GM21360 (cell line): Measurements from ENCODE around the gene LETMD1.
"Not testable (repeated sequence)": the region's sequence is repeated elsewhere in the genome, so short reads cannot be mapped to it uniquely, and the experiment has no call there.

Experiments
- ATAC-seq: cut with Tn5 transposase; IDR thresholded peaks from one replicate; pipeline ENCODE4 v1.9.1; 2021; ENCODE audit warnings: mild to moderate bottlenecking, moderate library complexity; ENCODE audit not compliant: unreplicated experiment

Gene LETMD1, protein sequence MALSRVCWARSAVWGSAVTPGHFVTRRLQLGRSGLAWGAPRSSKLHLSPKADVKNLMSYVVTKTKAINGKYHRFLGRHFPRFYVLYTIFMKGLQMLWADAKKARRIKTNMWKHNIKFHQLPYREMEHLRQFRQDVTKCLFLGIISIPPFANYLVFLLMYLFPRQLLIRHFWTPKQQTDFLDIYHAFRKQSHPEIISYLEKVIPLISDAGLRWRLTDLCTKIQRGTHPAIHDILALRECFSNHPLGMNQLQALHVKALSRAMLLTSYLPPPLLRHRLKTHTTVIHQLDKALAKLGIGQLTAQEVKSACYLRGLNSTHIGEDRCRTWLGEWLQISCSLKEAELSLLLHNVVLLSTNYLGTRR

DNA sequence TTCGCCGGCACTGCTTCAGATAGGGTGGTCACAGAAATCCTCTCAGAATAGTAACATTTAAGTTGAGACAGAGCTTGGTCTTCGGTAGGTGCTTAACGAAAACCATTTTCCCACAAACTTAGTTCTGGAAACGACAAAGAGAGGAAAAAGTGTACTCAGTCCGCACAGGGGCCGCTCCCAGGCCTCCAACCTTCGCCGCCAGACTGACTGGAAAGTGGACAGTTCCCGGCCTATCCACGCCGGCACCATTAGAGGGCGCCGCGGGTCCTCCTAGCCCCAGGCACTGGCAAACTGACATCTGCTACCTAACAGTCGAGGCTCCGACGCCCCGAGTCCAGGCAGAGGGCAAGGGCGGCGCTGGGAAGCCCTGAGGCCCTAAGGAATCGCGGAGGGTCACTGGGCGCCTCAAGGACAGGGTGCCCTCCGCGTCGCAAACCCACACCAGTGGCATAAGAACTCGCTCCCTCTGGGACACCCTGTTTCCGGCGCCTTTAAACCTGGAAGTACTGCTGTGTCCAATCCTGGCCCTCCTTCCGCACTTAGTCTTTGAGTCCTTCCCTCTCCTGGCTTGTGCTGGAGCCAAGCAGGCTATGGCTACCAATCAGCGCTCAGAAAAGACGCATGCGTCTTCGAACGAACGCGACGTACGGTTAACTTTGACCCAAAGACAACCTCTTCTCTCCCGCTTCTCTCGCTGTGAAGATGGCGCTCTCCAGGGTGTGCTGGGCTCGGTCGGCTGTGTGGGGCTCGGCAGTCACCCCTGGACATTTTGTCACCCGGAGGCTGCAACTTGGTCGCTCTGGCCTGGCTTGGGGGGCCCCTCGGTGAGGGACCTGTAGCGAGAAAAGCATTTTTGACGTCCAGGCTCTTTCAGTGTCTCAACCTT, at the start of gene LETMD1:
TSS of gene LETMD1 (plus strand) at position 673 of the 886 bp plus-strand sequence. CDS start at position 703, 30 bp downstream.
- peak; percentile 92 for ATAC-seq

DNA sequence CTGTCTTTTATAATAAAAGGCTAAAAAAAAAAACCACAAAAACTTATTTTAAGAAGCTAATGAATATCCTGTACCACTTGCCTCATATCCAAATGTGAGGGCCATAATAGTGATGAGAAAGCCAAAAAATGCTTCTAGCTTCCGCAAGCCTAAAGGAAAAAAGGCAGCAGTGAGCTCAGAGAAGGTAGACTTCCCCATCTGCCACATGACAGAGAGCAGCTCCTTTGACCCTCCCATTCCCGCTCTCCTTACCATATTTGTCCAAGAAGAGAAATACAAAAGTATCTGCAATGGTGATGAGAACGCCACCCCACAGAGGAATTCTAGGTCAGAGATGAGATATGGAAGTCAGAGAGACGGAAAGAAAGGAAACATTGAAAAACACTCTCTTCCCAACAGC, 49.0 kb upstream of the LETMD1 start:
- no peak for ATAC-seq

DNA sequence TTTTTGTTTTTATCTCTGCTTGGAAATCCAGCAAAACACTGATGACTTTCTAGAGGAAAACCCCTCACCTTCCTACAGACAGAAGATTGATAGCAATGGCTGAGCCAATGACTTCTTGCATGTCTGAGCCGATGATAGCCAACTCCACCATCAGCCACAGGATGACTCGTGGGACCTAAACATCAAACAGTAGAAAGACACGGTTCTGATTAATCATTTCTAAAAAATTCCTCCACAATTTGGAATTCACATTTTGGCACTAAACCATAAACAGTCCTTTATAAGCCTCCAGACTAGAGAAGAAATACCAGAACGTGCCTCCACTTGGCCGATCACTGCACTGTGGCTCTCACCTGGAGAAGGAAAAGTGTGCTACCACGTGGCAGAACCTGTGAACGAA, 47.9 kb upstream of the LETMD1 start:
- ATAC-seq: no peak

DNA sequence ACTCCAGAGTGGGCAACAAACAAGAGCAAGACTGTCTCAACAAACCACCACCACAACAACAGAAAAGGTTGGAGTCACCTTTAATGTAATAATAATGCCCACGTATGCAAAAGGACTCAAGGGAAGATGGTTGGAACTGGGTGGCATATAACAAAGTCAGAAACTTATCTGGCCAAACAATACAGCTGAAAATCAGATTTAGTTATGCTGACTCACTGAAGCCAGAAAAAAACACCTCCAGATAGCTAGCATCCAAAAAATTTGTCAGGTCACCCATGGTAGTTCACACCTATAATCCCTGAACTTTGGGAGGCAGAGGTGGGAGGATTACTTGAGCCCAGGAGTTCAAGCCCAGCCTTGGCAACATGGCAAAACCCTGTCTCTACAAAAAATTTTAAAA, 46.3 kb upstream of the LETMD1 start:
- no peak for ATAC-seq

DNA sequence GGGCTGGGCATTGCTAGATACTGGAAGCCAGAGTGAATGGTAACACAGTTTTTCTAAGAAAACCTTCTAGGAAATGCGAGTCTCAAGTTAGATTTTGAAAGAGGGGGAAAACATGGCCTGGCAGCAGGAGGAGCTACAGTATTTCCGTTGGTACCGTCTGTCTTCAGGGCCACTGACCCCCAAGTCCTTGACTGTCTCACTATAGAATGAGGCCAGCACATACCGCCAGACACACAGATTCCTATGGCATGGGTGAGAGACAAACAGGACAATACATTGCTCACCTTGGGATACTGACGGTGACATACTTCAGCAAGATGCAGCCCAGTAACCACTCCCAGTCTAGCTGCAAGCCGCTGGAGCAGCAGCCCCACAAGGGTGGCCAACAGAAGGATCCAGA, 43.6 kb upstream of the LETMD1 start:
- ATAC-seq: no peak

DNA sequence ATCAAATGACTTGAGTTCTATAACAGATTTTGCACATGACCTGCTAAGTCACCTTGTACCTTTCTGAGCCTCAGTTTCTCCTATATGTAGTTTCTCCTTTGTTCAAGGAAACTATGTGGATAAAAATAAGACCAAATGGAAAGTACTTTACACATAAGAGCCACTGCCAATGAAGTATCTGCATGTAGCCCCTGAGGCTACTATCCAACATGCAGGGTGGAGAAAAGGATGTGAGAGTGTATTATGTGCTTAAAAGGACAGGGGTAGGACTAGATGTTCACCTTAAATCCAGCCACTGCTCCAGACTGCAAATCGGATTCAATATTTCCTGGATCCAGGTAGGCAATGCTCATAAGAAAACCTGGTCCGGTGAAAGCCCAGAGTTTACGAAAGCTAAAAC, 43.1 kb upstream of the LETMD1 start:
- no peak for ATAC-seq

DNA sequence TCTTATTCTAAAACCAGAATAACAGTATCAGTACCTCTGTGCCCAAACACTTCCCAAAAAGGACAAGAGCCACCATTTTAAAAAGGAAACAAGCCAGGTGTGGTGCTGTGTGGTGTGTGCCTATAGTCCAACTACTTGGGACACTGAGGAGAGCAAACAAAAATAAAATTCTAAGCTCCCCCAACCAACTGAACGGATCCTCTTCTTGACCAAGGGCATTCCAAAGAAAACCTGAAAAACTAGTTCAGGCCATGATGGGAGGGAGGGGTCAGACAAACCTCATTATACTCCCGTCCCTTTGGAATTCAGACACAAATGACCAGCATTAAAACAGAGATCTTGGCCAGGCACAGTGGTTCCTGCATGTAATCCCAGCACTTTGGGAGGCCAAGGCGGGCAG, 42.5 kb upstream of the LETMD1 start:
- ATAC-seq: no peak

DNA sequence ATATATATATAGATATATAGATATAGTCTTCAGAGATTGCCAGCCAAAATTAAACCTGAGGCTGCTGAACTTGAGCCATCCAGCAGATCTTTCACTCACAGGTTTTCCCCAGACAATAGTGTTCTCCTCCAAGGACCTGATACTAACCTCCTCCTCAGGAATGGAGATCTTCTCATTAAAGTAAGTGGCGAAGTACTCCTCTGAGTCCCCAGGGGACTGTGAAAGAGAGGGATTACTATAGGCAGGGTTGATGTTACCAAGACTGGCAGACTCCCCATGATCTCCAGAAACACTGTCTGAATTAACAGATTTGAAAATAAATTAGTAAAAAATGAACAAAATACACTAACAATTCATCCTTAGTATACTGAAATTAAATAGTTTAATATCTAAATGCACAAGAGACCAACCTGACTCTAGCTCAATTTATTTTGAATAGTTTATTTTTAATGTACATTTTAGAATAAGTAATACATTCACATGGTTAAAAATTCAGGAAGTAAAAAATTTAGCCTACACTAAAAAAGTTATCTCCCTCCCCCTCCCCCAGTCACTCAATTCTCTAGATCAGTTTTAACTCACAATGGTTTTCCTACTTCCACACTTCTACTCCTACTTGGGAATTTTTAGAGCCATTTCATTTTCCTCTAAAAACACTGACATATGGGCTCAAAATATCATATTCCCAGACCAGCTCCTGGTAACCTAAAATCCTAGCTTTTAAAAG, 39.6 kb upstream of the LETMD1 start:
- no peak for ATAC-seq

DNA sequence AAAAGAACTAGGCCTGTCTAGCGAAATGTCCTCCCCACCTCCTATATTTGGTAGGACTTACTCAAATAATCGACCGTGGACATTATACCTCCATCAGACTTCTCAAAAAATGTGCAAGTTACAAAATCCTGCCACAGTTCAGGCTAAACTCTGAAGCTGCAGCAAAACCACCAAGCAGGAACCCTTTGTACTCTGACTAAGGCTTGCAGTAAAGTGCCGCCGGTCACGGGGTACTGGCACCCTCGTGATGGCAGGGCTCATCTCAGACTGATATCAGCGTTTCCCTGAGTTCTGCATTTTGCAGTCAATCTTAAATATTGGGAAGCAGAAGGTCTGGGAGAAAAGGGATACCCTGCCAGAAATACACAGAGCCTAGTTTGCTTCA, 39.1 kb upstream of the LETMD1 start:
- ATAC-seq: no peak

DNA sequence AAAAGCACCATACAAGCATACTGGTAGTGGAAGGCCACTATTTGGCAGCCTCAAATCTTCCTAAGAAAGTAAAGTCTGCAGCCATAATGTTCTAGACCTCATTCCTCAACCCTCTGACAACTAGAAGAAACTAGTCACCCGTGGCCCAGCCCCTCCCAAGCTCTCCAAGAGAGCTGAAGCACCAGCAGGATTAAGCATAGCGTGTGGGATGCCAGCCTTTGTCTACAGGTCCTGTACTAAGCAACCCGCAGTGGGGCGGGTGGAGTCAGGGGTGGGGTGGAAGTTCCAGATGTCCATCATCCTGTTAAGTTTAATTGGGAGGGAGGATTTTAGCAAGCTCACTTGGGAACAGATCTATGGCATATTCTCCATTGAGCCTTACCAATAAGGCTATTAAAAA, 36.2 kb upstream of the LETMD1 start:
- ATAC-seq: no peak

DNA sequence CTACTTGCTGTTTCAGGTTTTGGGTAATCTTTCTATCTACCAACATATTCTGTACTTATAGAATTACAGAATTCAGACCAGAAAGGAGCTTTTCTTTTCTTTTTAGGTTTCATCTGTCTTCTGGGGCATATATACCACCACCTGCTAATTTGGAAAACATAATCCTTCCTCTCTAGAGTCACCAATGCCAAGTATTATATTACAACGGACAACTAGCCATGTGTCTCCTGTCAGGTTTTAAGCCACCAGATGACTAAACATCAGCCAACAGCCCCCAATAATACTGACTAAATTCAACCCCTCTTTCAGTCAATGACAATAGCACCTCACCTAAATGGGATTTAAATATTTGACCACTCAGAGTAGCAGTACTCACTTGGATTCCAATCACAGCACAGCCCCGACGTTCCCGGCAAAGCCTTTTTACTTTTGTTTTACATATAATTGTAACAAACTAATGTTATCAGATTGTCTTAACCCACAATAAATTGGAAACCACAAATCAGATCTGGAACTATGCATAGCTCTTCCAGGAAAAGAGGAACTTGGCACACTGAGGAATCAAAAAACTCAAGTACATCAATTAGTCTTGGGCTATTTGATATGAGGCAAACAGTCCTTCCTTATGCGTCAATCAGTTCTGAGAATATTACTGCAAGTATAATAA, 35.4 kb upstream of the LETMD1 start:
- ATAC-seq: no peak

DNA sequence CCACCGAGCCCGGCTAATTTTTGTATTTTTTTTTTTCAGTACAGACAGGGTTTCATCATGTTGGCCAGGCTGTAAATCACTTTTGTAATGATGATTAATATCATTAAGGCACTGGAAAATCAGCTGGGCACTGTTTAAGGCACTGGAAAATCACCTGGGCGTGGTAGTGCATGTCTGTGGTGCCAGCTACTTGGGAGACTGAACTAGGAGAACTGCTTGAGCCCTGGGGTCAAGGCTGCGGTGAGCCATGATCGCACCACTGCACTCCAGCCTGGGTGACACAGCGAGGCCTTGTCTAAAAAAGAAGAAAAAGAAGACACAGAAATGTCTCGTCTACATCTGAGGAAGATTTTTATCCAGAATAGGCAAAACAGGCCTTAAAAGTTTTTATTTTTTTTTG, 34.7 kb upstream of the LETMD1 start:
- ATAC-seq: no peak

DNA sequence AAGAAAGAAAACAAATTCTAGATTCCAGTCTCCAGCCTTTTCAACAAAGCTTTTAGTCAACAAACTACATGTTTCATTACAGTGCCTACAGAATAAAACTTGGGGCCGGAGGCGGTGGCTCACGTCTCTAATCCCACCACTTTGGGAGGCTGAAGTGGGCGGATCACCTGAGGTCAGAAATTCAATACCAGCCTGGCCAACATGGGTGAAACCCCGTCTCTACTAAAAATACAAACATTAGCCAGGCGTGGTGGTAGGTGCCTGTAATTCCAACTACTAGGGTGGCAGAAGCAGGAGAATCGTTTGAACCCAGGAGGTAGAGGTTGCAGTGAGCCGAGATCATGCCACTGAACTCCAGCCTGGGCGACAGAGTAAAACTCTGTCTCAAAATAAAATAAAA, 33.7 kb upstream of the LETMD1 start:
- ATAC-seq: not testable (repeated sequence)

DNA sequence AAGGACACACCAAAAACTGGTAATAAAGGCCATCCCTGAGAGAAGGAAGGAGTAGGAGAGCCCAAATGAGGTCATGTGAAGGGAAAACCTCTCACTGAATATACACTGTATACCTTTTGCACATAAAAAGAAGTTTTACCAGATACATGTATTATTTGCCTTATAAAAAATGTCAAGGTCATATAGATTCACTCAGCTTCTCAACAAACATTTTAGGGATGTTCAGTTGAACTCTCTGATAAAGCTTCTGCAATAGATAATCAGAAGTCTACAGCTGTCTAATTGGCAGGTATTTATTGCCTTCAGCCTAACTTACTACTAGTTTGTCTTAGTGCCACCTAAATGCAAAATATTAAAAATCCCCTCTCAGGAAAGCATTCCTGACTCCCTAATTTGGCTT, 30.7 kb upstream of the LETMD1 start:
- no peak for ATAC-seq

DNA sequence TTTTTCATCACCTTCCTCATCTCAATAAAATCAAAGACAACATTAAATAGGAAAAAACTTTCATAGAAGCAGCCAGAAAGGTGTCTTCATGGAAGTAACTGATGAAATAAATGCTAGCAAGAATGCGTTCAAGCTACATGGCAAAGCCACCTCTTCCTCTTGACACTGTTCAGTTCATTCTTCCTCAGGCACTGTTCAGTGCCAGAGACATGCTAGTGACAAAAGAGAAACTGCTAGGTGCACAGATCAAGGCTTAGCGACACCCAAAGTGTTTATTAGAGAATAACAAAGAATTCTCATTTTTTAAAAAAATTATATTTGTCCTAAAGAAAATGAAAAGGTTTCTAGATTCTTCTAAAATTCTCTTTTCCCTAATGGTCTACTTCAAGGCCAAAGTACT, 29.2 kb upstream of the LETMD1 start:
- ATAC-seq: no peak

DNA sequence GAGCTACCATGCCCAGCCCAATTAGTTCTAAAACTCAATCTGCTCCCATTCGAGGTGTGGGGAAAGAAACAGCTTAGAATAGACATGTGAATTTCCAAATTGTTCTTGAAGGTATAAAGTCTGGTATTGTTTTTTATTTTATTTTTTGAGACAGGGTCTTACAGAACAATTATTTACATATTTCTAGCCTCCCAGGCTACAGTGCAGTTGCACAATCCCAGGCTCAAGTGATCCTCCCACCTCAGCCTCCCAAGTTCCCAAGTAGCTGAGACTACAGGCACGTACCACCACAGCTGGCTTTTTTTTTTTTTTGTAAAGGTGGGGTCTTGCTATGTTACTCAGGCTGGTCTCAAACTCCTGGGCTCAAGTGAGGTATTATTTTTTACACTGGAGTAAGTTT, 28.2 kb upstream of the LETMD1 start:
- no peak for ATAC-seq

DNA sequence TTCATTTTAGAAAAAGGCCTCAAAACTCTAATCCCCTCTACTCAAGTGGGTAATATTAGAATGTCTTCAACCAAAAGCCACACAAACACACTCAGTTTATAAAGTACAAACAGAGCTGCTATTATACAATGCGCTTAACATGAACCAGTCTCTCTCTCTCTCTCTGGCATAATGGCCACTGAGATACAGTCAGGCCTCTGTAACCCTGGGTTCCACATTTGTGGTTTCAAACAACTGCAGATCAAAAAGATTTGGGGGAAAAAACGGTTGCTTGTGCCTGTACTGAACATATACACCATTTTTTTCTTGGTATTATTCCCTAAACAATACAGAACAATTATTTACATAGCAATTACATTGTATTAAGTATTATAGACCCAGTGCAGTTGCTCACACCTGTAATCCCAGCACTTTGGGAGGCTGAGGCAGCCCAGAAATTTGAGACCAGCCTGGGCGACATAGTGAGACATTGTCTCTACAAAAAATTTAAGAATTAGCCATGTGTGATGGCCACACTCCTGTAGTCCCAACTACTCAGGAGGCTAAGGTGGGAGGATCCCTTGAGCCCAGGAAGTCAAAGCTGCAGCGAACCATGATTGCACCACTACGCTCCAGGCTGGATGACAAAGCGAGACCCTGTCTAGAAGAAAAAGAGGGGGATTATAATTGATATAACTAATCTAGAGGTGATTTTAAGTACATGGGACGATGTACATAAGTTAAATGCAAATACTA, 27.5 kb upstream of the LETMD1 start:
- no peak for ATAC-seq

DNA sequence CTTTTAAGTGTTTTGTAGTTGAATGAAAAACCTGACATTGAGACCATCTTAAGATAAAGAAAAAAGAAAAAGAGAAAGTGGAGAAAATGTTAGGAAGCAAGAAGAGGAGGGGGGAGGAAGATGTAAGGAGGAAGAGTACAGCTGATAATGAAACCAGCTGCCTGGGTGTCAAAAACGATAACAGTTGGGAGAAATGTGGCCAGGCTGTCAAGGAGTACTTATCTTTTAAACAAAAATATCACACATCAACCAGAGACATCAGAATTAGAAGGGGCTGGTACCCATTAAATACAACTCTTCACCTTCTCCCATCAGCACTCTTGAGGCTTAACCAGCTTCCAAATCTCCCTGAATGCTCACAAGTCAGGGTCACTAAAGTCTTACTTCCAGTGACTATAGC, 26.4 kb upstream of the LETMD1 start:
- ATAC-seq: no peak

DNA sequence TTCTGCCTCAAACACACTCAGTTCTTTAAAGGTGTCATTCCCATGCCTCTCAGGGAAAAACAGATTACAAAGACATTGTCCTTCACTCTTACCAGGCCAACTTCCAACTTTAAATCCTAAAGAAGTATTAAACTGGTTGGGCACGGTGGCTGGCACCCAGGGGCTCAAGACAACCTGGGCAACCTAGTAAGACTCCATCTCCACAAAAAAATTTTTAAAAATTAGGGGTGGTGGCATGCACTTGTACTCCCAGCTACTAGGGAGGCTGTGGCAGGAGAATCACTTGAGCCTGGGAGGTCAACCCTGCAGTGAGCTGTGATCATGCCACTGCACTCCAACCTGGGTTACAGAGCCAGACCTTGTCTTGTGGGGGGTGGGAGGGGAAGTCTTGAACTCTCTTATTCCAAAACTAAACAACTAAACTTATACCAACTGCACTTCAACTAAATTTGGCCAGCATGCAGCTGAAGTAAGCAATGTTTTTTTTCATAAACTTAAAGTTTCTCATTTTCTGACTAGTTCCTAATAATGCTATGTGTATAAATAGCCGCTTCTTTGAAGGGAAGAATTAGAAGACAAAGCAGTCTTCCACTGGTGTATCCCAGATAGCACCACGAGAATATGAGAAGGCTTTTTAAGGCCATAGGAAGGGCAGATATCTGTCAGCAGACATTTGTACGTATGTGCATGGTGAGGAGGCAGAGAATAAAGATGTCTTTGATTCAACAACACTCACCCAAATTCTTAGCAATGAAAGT, 24.3 kb upstream of the LETMD1 start:
- ATAC-seq: no peak
